Adrenal gland (tissue), 5 donors: Measurements from ENCODE around the gene ECT2L.

ENCODE experiments used
- POLR2A ChIP-seq, 2 donors: fragments of 450-650 bp; IDR thresholded peaks; one replicate each; pipeline ENCODE4 v1.6.1; 2017; ENCODE audit warnings: antibody characterized with exemption in 2 of 2, mild to moderate bottlenecking in 2 of 2, moderate library complexity in 1 of 2
- TF ChIP-seq, protein P1 (sequence below), 6 experiments: fragments of 450-650 bp in 4 of 6; fragments of 200-600 bp in 2 of 6; sonication (generic) in 1 of 6; IDR thresholded peaks; 1 replicate in 5 of 6; 2 replicates in 1 of 6; pipeline versions ENCODE4 v1.5.1 to v1.8.0; 2016 to 2021; ENCODE audit warnings: antibody characterized with exemption in 6 of 6, mild to moderate bottlenecking in 2 of 6, moderate library complexity in 1 of 6
- donor health status: DM: no; HTN: no; CAD: no.

DNA sequence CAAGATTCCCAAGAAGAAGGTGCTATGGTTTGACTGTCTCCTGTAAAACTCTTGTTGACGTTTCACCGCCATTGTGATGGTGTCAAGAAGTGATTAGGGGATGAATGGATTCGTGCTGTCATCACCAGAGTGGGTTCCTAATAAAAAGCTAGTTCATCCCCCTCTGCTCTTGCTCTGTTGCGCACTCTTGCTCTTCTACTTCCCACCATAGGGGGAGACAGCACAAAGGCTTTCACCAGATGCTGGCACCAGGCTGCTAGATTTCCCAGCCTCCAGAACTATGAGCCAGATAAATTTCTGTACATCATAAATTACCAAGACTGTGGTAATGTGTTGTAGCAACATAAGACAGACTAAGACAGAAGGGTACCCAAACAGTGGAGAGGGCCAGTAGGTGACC, 43.9 kb upstream of the ECT2L start:
- TF ChIP-seq, protein P1, sequence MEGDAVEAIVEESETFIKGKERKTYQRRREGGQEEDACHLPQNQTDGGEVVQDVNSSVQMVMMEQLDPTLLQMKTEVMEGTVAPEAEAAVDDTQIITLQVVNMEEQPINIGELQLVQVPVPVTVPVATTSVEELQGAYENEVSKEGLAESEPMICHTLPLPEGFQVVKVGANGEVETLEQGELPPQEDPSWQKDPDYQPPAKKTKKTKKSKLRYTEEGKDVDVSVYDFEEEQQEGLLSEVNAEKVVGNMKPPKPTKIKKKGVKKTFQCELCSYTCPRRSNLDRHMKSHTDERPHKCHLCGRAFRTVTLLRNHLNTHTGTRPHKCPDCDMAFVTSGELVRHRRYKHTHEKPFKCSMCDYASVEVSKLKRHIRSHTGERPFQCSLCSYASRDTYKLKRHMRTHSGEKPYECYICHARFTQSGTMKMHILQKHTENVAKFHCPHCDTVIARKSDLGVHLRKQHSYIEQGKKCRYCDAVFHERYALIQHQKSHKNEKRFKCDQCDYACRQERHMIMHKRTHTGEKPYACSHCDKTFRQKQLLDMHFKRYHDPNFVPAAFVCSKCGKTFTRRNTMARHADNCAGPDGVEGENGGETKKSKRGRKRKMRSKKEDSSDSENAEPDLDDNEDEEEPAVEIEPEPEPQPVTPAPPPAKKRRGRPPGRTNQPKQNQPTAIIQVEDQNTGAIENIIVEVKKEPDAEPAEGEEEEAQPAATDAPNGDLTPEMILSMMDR (IDR thresholded peaks at IDR 0.05) = no peak
- TF ChIP-seq POLR2A (IDR thresholded peaks at IDR 0.05) = no peak
